Endothelial cell of umbilical vein (primary cell): ENCODE measurements around the gene JPH3. TPM values are rescaled to one million over a fixed set of nuclear protein-coding genes. Genes with fewer than 3 reads are reported as not detected.

ENCODE experiments used
- BruUV-seq: library from RNA; stranded (reverse); fragments of 400-500 nt; replicated peaks from 2 replicates; lab custom pipeline; 2021; lab: Mats Ljungman, UMichigan
- CTCF ChIA-PET: fragments of 300-600, 350-600 bp; sonication (Branson Sonifier 250); formaldehyde crosslinking; loops from one replicate; lab custom pipeline; 2021; ENCODE audit warnings: antibody characterized with exemption, inconsistent platforms; lab: Charles Lee
- POLR2A ChIA-PET: fragments of 300-600, 350-600 bp; sonication (Branson Sonifier 250); formaldehyde crosslinking; loops from one replicate; lab custom pipeline; 2021; ENCODE audit warnings: antibody characterized with exemption, inconsistent platforms; lab: Charles Lee
- DNase-seq: peaks from one replicate; pipeline ENCODE4 v3.0.0-alpha.2; 2011; ENCODE audit warnings: low read depth, low spot score
- FAIRE-seq: peaks from 2 replicates; lab custom pipeline; 2011; peaks lifted over from hg19 to GRCh38; lab: Jason Lieb, UNC
- H2AFZ ChIP-seq: 2 replicates; pipeline ENCODE4 v1.6.0; 2012; ENCODE audit warnings: low read depth, low read length, control low read depth, inconsistent platforms
- H3K27ac ChIP-seq: 2 replicates; pipeline ENCODE4 v1.5.1; 2011; ENCODE audit warnings: low read depth, mild to moderate bottlenecking, control low read depth, low read length, moderate library complexity; ENCODE audit not compliant: insufficient read depth
- H3K27me3 ChIP-seq, 2 experiments: 2 replicates each; pipeline versions ENCODE4 v1.6.0 to v1.6.1; 2011; ENCODE audit warnings: low read length in 2 of 2, mixed read lengths in 1 of 2; ENCODE audit not compliant: control insufficient read depth in 2 of 2, insufficient read depth in 2 of 2
- H3K36me3 ChIP-seq, 2 experiments: 2 replicates in 1 of 2; 3 replicates in 1 of 2; pipeline ENCODE4 v1.5.1; 2011; ENCODE audit warnings: low read length in 2 of 2, mild to moderate bottlenecking in 1 of 2, moderate library complexity in 1 of 2; ENCODE audit not compliant: control insufficient read depth in 2 of 2, insufficient read depth in 2 of 2; ENCODE audit errors: extremely low read depth in 1 of 2
- H3K4me1 ChIP-seq: 3 replicates; pipeline ENCODE4 v1.5.1; 2011; ENCODE audit warnings: mild to moderate bottlenecking, low read length; ENCODE audit not compliant: control insufficient read depth, insufficient read depth; ENCODE audit errors: extremely low read depth
- H3K4me2 ChIP-seq: 2 replicates; pipeline ENCODE4 v1.6.1; 2011; ENCODE audit warnings: low read length, control low read depth, mixed read lengths; ENCODE audit not compliant: insufficient read depth
- H3K4me3 ChIP-seq, 3 experiments: fragments of 200-600 bp in 1 of 3; sonication (generic), shearing (Covaris generic) in 1 of 3; replicated peaks in 1 of 3; 2 replicates each; pipeline ENCODE4 v1.5.1; 2011 to 2016; ENCODE audit warnings: control low read depth in 3 of 3, low read length in 3 of 3, mild to moderate bottlenecking in 2 of 3, inconsistent platforms in 1 of 3, low read depth in 1 of 3, moderate library complexity in 1 of 3; ENCODE audit not compliant: insufficient read depth in 1 of 3
- H3K79me2 ChIP-seq: 2 replicates; pipeline ENCODE4 v1.6.0; 2012; ENCODE audit warnings: low read length, inconsistent platforms; ENCODE audit not compliant: control insufficient read depth, insufficient read depth
- H3K9ac ChIP-seq: replicated peaks from 2 replicates; pipeline ENCODE3; 2011; ENCODE audit warnings: low read length, control low read depth; ENCODE audit not compliant: insufficient read depth; ENCODE audit errors: extremely low read depth
- H3K9me1 ChIP-seq: replicated peaks from 3 replicates; pipeline ENCODE4 v1.6.0; 2011; ENCODE audit warnings: mild to moderate bottlenecking, low read length; ENCODE audit not compliant: control insufficient read depth, insufficient read depth; ENCODE audit errors: extremely low read depth
- H3K9me3 ChIP-seq: replicated peaks from 2 replicates; pipeline ENCODE4 v1.5.1; 2012; ENCODE audit warnings: low read length, inconsistent platforms; ENCODE audit not compliant: control insufficient read depth, insufficient read depth
- H4K20me1 ChIP-seq: replicated peaks from 2 replicates; pipeline ENCODE3; 2011; ENCODE audit warnings: mild to moderate bottlenecking, low read length; ENCODE audit not compliant: control insufficient read depth, insufficient read depth; ENCODE audit errors: extremely low read depth
- EZH2 ChIP-seq: IDR thresholded peaks from 2 replicates; pipeline ENCODE4 v1.6.1; 2012; ENCODE audit warnings: borderline replicate concordance, low read depth, mild to moderate bottlenecking, moderate library complexity, low read length, inconsistent platforms; ENCODE audit not compliant: severe bottlenecking
- FOS ChIP-seq: IDR thresholded peaks from 2 replicates; pipeline ENCODE4 v1.6.1; 2011; ENCODE audit warnings: mild to moderate bottlenecking, low read length, moderate library complexity, borderline replicate concordance; ENCODE audit not compliant: insufficient read depth
- GATA2 ChIP-seq: IDR thresholded peaks from 2 replicates; pipeline ENCODE4 v1.7.0; 2011; ENCODE audit warnings: low read depth, mild to moderate bottlenecking, moderate library complexity, mixed read lengths, low read length; ENCODE audit not compliant: insufficient read length, insufficient read depth
- JUN ChIP-seq: IDR thresholded peaks from 2 replicates; pipeline ENCODE4 v1.6.1; 2011; ENCODE audit warnings: borderline replicate concordance, low read depth; ENCODE audit not compliant: insufficient read length, insufficient read depth
- MYC ChIP-seq: IDR thresholded peaks from one replicate; pipeline ENCODE4 v1.6.1; 2011; ENCODE audit warnings: mild to moderate bottlenecking, low read depth, low read length
- POLR2A ChIP-seq: IDR thresholded peaks from 2 replicates; pipeline ENCODE4 v1.6.1; 2012; ENCODE audit warnings: low read depth, mild to moderate bottlenecking, control low read depth, low read length
- POLR2AphosphoS5 ChIP-seq: IDR thresholded peaks from 2 replicates; pipeline ENCODE4 v1.6.1; 2012; ENCODE audit warnings: low read depth, mild to moderate bottlenecking, control low read depth, low read length, moderate library complexity; ENCODE audit not compliant: insufficient read depth
- dilution Hi-C: fragments of 300-500 bp; cut with MboI; formaldehyde crosslinking; loops from one replicate; pipeline ENCODE4 v1.15.0; 2019; ENCODE audit warnings: low sequenced_read_pairs; ENCODE audit not compliant: extremely low pct_ligation_motif_present
- intact Hi-C: fragments of 100-400 bp; cut with micrococcal nuclease; formaldehyde crosslinking; loops from one replicate; pipeline ENCODE4 v1.10.0; 2022
- polyA plus RNA-seq, 4 experiments: library from polyadenylated mRNA; depleted of rRNA in 3 of 4; stranded (reverse) in 3 of 4; unstranded in 1 of 4; fragments of >200 nt; gene quantifications; 2 replicates each; pipeline versions ENCODE4 v1.2.1 to v1.2.3, GENCODE V29; 2011 to 2012; ENCODE audit warnings: missing spikeins in 1 of 4
- total RNA-seq: library from RNA; stranded (reverse); gene quantifications from 2 replicates; pipeline ENCODE4 v1.2.3, GENCODE V29; 2021
- TF ChIP-seq, protein P1 (sequence below): IDR thresholded peaks from 2 replicates; pipeline ENCODE4 v1.6.1; 2011; ENCODE audit not compliant: insufficient read depth, insufficient read length
- TF ChIP-seq, protein P2 (sequence below), 2 donors: IDR thresholded peaks; 1 replicate in 1 of 2; 2 replicates in 1 of 2; pipeline ENCODE4 v1.5.1; 2011; ENCODE audit warnings: low read length in 2 of 2, mild to moderate bottlenecking in 2 of 2, moderate library complexity in 2 of 2, control low read depth in 1 of 2, inconsistent platforms in 1 of 2, low read depth in 1 of 2; ENCODE audit not compliant: insufficient read depth in 1 of 2; ENCODE audit errors: extremely low read depth in 1 of 2

JPH3 gene
- total and polyA plus RNA-seq, 2 donors (not counting 3 experiments of a cell fraction or from before 2014, with no cell fraction given): 0.22 to 0.30 TPM

- Histone ChIP-seq H3K4me1 (no peaks in the 10 kb centered on the region), H3K9ac (no peak overlapping the region), H4K20me1 (no peaks in the 10 kb centered on the region), H3K36me3 (no peaks in the 10 kb centered on the region), H3K4me2 (no peak overlapping the region), H3K79me2 (no peaks in the 10 kb centered on the region), H3K27me3 (no peaks in the 10 kb centered on the region), H3K9me3 (no peaks in the 10 kb centered on the region), H3K27ac (no peak overlapping the region), H2AFZ (no peak overlapping the region), H3K9me1 (no peaks in the 10 kb centered on the region), H3K4me3 (no peak overlapping the region)
- DNase-seq (peak; percentile 43), FAIRE-seq (peak; percentile 78)
- CTCF ChIA-PET: no interaction called here
- dilution Hi-C loops (no loop called here), intact Hi-C loops (no loop called here)
- no TSS peak for BruUV-seq
- TF ChIP-seq EZH2 (no peak), POLR2A (no peak), MYC (no peak), POLR2AphosphoS5 (no peak), GATA2 (no peak), FOS (no peak), JUN (no peak)
- TF ChIP-seq, protein P1, sequence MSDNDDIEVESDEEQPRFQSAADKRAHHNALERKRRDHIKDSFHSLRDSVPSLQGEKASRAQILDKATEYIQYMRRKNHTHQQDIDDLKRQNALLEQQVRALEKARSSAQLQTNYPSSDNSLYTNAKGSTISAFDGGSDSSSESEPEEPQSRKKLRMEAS: no peak
- TF ChIP-seq, protein P2, sequence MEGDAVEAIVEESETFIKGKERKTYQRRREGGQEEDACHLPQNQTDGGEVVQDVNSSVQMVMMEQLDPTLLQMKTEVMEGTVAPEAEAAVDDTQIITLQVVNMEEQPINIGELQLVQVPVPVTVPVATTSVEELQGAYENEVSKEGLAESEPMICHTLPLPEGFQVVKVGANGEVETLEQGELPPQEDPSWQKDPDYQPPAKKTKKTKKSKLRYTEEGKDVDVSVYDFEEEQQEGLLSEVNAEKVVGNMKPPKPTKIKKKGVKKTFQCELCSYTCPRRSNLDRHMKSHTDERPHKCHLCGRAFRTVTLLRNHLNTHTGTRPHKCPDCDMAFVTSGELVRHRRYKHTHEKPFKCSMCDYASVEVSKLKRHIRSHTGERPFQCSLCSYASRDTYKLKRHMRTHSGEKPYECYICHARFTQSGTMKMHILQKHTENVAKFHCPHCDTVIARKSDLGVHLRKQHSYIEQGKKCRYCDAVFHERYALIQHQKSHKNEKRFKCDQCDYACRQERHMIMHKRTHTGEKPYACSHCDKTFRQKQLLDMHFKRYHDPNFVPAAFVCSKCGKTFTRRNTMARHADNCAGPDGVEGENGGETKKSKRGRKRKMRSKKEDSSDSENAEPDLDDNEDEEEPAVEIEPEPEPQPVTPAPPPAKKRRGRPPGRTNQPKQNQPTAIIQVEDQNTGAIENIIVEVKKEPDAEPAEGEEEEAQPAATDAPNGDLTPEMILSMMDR (IDR thresholded peaks at IDR 0.05; ENCODE audit: extremely low read depth in 1 of 2, insufficient read depth in 1 of 2, low read depth in 1 of 2, low read length in 2 of 2): no peak
- POLR2A ChIA-PET: no interaction called here
These were observed 59.3 kb downstream of the JPH3 start for GRCh38 chr16:87661561-87661960.
